Fibroblast of lung (primary cell): ENCODE data around the gene RNF212.

ENCODE experiments used
- CTCF ChIP-seq, 2 donors: IDR thresholded peaks in 1 of 2; conservative IDR thresholded peaks in 1 of 2; 1 replicate in 1 of 2; 2 replicates in 1 of 2; pipeline ENCODE4 v1.5.1; 2011 to 2012; ENCODE audit warnings: low read length in 2 of 2, control low read depth in 1 of 2, inconsistent platforms in 1 of 2, low read depth in 1 of 2, mild to moderate bottlenecking in 1 of 2
- EZH2 ChIP-seq: IDR thresholded peaks from 2 replicates; pipeline ENCODE4 v1.5.1; 2012; ENCODE audit warnings: low read length, control low read depth, mild to moderate bottlenecking; ENCODE audit errors: missing control alignments

DNA sequence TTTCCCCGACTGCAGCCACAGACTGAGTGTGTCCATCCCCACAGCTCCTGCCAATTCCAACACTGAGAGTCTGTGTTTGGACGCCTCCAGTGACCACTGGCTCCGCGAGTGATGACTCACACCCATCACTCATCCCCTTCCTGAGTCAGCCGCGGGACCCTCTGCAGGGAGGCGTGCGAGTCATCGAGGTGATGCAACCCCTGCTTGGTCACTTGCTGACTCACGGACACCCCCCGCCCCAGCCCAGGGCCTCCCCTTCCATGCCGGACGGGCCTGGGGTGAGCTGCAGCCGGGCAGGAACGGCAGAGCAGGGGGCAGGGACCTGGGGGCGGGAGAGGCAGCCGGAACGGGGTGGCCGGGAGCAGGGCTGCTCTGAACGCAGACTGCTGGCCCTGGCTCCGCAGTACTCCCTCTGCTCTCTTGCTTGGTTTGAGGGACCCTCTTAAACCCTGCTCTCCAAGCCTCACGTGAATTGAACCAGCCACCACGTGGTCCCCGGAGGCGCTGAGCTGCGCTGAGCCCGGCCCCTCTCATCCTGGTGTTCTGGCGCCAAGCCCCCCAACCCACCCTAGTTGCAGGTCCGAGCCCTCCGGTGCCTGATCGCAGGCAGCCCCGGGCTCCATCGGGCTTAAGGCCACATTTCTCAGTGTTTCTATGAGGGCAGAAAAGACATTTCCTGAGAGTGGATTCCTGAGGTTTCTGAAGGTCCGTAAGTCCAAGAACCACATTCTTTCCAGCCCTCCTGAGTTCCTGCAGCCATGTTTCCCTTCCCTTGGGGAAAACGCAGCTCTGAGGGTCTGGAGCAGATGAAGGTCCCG is 69.5 kb downstream of the RNF212 start:
- TF ChIP-seq EZH2 = no peak
- no peak for TF ChIP-seq CTCF (conservative IDR thresholded peaks at IDR 0.05 in 1 of 2, IDR thresholded peaks at IDR 0.05 in 1 of 2; ENCODE audit: low read depth in 1 of 2, low read length in 2 of 2)
